WTC11 (cell line): ENCODE measurements around the gene THOC5. TPM values are rescaled to one million over a fixed set of nuclear protein-coding genes. Genes with fewer than 3 reads are reported as not detected.
A peak's percentile ranks its signal among the peaks of the same experiment; 100 is the strongest.
"Not testable (repeated sequence)": the region's sequence is repeated elsewhere in the genome, so short reads cannot be mapped to it uniquely, and the experiment has no call there.

Source experiments
- ATAC-seq: fragments of 200-7000 bp; cut with Tn5 transposase; 2 replicates; pipeline ENCODE4 v1.10.0; 2021; ENCODE audit warnings: mild to moderate bottlenecking, moderate library complexity
- CTCF ChIA-PET: fragments of 300-600 bp; sonication (Branson Sonifier 250); formaldehyde crosslinking; loops from one replicate; lab custom pipeline; 2021; ENCODE audit warnings: antibody characterized with exemption; lab: Charles Lee
- POLR2A ChIA-PET: fragments of 350-600 bp; sonication (Branson Sonifier 250); formaldehyde crosslinking; loops from one replicate; lab custom pipeline; 2021; ENCODE audit warnings: antibody characterized with exemption; lab: Charles Lee
- DNase-seq: peaks from one replicate; pipeline ENCODE4 v3.0.0; 2021; ENCODE audit warnings: low spot score
- H3K27ac Mint-ChIP-seq: 2 replicates; pipeline ENCODE4 v1.8.0; 2021; ENCODE audit warnings: mixed read lengths
- H3K27me3 Mint-ChIP-seq: 2 replicates; pipeline ENCODE4 v1.8.0; 2021; ENCODE audit warnings: low read depth, mild to moderate bottlenecking, moderate library complexity, mixed read lengths
- H3K36me3 Mint-ChIP-seq: 2 replicates; pipeline ENCODE4 v1.8.0; 2021; ENCODE audit warnings: mixed read lengths
- H3K4me1 Mint-ChIP-seq: 2 replicates; pipeline ENCODE4 v1.8.0; 2022; ENCODE audit warnings: mixed read lengths
- H3K4me3 Mint-ChIP-seq: 2 replicates; pipeline ENCODE4 v1.8.0; 2021; ENCODE audit warnings: mild to moderate bottlenecking, moderate library complexity, mixed read lengths
- H3K9me3 Mint-ChIP-seq: 2 replicates; pipeline ENCODE4 v1.8.0; 2021; ENCODE audit warnings: mixed read lengths
- ATF1 ChIP-seq: sonication (generic); formaldehyde crosslinking; IDR thresholded peaks from 2 replicates; pipeline ENCODE4 v1.8.1; 2023; ENCODE audit warnings: mild to moderate bottlenecking, moderate library complexity, missing genetic modification reagents
- CREB1 ChIP-seq: sonication (generic); formaldehyde crosslinking; IDR thresholded peaks from 2 replicates; pipeline ENCODE4 v1.8.0; 2023; ENCODE audit warnings: mild to moderate bottlenecking, missing genetic modification reagents
- FOXP1 ChIP-seq: sonication (generic); formaldehyde crosslinking; IDR thresholded peaks from 2 replicates; pipeline ENCODE4 v1.8.0; 2022; ENCODE audit warnings: missing genetic modification reagents, mild to moderate bottlenecking, moderate library complexity, borderline replicate concordance
- GTF2I ChIP-seq: fragments of 250-450 bp; sonication (Bioruptor Pico); conservative IDR thresholded peaks from 2 replicates; pipeline ENCODE4 v1.4.0; 2021; ENCODE audit warnings: mild to moderate bottlenecking
- KAT7 ChIP-seq: sonication (generic); formaldehyde crosslinking; IDR thresholded peaks from 2 replicates; pipeline ENCODE4 v1.8.1; 2023; ENCODE audit warnings: missing genetic modification reagents, mild to moderate bottlenecking, borderline replicate concordance
- NR3C1 ChIP-seq: sonication (generic); formaldehyde crosslinking; conservative IDR thresholded peaks from 2 replicates; pipeline ENCODE4 v1.8.1; 2023; ENCODE audit warnings: low read depth, mild to moderate bottlenecking, missing genetic modification reagents
- ZNF138 ChIP-seq: sonication (generic); formaldehyde crosslinking; conservative IDR thresholded peaks from 2 replicates; pipeline ENCODE4 v1.8.1; 2022; ENCODE audit warnings: mild to moderate bottlenecking, moderate library complexity, missing genetic modification reagents
- ZNF317 ChIP-seq: sonication (generic); formaldehyde crosslinking; IDR thresholded peaks from 2 replicates; pipeline ENCODE4 v1.8.1; 2023; ENCODE audit warnings: low read depth, mild to moderate bottlenecking, moderate library complexity, missing genetic modification reagents, borderline replicate concordance
- total RNA-seq: library from RNA; stranded (reverse); gene quantifications from 3 replicates; pipeline ENCODE4 v1.2.3, GENCODE V29; 2021
- TF ChIP-seq, protein P1 (sequence below): fragments of 250-450 bp; sonication (Bioruptor Pico); IDR thresholded peaks from 2 replicates; pipeline ENCODE4 v1.9.0; 2021; ENCODE audit warnings: mild to moderate bottlenecking
- TF ChIP-seq, protein P2 (sequence below): sonication (generic); formaldehyde crosslinking; IDR thresholded peaks from 2 replicates; pipeline ENCODE4 v1.8.0; 2023; ENCODE audit warnings: missing genetic modification reagents, mild to moderate bottlenecking, borderline replicate concordance
- TF ChIP-seq, protein P3 (sequence below): sonication (generic); formaldehyde crosslinking; IDR thresholded peaks from 2 replicates; pipeline ENCODE4 v1.8.0; 2023; ENCODE audit warnings: missing genetic modification reagents
- TF ChIP-seq, protein P4 (sequence below): sonication (generic); formaldehyde crosslinking; IDR thresholded peaks from 2 replicates; pipeline ENCODE4 v1.8.0; 2022; ENCODE audit warnings: mild to moderate bottlenecking, missing genetic modification reagents
- TF ChIP-seq, protein P5 (sequence below): sonication (generic); formaldehyde crosslinking; IDR thresholded peaks from 2 replicates; pipeline ENCODE4 v1.8.1; 2023; ENCODE audit warnings: mild to moderate bottlenecking, missing genetic modification reagents
- TF ChIP-seq, protein P6 (sequence below): sonication (generic); formaldehyde crosslinking; IDR thresholded peaks from 2 replicates; pipeline ENCODE4 v1.8.1; 2023; ENCODE audit warnings: mild to moderate bottlenecking, missing genetic modification reagents, moderate library complexity

The THOC5 gene
- total RNA-seq, 1 experiment from 2014 or later, result 51.2 TPM

DNA sequence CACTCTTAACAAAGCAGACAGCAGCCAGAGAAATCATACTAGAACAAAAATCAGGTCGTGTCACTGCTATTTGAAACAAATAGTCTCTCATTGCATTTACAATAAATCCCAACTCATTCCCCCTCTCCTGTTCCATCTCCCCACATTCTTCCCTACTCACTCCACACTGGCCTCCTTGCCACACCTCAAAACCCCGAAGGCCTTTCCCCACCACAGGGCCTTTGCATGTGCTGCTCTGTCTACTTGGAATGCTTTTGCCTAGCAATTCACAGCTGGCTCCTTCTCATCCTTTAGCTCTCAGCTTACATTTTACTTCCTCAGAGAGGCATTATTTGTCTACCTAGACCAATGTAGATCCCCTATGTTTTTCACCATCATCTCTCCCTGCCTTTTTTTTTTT is 6.3 kb upstream of the THOC5 start (continued):
- TF ChIP-seq GTF2I (CRISPR knock-in tag) (no peak), ZNF138 (no peak), FOXP1 (CRISPR knock-in tag) (no peak), ATF1 (no peak), KAT7 (CRISPR knock-in tag) (no peak), NR3C1 (no peak)
- TF ChIP-seq, protein P1, sequence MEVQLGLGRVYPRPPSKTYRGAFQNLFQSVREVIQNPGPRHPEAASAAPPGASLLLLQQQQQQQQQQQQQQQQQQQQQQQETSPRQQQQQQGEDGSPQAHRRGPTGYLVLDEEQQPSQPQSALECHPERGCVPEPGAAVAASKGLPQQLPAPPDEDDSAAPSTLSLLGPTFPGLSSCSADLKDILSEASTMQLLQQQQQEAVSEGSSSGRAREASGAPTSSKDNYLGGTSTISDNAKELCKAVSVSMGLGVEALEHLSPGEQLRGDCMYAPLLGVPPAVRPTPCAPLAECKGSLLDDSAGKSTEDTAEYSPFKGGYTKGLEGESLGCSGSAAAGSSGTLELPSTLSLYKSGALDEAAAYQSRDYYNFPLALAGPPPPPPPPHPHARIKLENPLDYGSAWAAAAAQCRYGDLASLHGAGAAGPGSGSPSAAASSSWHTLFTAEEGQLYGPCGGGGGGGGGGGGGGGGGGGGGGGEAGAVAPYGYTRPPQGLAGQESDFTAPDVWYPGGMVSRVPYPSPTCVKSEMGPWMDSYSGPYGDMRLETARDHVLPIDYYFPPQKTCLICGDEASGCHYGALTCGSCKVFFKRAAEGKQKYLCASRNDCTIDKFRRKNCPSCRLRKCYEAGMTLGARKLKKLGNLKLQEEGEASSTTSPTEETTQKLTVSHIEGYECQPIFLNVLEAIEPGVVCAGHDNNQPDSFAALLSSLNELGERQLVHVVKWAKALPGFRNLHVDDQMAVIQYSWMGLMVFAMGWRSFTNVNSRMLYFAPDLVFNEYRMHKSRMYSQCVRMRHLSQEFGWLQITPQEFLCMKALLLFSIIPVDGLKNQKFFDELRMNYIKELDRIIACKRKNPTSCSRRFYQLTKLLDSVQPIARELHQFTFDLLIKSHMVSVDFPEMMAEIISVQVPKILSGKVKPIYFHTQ (CRISPR knock-in tag), result no peak
- TF ChIP-seq, protein P2, sequence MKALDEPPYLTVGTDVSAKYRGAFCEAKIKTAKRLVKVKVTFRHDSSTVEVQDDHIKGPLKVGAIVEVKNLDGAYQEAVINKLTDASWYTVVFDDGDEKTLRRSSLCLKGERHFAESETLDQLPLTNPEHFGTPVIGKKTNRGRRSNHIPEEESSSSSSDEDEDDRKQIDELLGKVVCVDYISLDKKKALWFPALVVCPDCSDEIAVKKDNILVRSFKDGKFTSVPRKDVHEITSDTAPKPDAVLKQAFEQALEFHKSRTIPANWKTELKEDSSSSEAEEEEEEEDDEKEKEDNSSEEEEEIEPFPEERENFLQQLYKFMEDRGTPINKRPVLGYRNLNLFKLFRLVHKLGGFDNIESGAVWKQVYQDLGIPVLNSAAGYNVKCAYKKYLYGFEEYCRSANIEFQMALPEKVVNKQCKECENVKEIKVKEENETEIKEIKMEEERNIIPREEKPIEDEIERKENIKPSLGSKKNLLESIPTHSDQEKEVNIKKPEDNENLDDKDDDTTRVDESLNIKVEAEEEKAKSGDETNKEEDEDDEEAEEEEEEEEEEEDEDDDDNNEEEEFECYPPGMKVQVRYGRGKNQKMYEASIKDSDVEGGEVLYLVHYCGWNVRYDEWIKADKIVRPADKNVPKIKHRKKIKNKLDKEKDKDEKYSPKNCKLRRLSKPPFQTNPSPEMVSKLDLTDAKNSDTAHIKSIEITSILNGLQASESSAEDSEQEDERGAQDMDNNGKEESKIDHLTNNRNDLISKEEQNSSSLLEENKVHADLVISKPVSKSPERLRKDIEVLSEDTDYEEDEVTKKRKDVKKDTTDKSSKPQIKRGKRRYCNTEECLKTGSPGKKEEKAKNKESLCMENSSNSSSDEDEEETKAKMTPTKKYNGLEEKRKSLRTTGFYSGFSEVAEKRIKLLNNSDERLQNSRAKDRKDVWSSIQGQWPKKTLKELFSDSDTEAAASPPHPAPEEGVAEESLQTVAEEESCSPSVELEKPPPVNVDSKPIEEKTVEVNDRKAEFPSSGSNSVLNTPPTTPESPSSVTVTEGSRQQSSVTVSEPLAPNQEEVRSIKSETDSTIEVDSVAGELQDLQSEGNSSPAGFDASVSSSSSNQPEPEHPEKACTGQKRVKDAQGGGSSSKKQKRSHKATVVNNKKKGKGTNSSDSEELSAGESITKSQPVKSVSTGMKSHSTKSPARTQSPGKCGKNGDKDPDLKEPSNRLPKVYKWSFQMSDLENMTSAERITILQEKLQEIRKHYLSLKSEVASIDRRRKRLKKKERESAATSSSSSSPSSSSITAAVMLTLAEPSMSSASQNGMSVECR (CRISPR knock-in tag), result no peak

DNA sequence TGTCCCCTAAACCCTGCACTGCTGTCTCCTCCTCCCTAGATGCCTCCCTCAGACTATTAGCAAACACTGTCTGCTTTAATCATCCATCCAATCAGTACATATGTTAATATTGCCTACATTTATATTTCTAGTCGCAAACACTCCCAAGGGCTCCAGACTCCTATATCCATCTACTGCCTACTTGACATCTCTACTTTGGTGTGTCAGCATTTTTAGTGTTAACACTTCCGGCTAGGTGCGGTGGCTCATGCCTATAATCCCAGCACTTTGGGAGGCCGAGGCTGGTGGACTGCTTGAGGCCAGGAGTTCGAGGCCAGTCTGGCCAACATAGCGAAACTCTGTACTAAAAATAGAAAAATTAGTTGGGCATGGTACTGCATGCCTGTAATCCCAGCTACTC is 5.5 kb upstream of the THOC5 start:
- DNase-seq (no peak), ATAC-seq (no peak)
- Mint-ChIP-seq H3K4me1 (no peaks in the 10 kb centered on the region), H3K4me3 (no peak overlapping the region), H3K36me3 (peaks cover 65% of the 10 kb centered on the region), H3K9me3 (no peaks in the 10 kb centered on the region), H3K27me3 (no peaks in the 10 kb centered on the region), H3K27ac (no peak overlapping the region)
- CTCF ChIA-PET, result no interaction called here
- POLR2A ChIA-PET, result no interaction called here
- no peak for TF ChIP-seq CREB1 (CRISPR knock-in tag)

DNA sequence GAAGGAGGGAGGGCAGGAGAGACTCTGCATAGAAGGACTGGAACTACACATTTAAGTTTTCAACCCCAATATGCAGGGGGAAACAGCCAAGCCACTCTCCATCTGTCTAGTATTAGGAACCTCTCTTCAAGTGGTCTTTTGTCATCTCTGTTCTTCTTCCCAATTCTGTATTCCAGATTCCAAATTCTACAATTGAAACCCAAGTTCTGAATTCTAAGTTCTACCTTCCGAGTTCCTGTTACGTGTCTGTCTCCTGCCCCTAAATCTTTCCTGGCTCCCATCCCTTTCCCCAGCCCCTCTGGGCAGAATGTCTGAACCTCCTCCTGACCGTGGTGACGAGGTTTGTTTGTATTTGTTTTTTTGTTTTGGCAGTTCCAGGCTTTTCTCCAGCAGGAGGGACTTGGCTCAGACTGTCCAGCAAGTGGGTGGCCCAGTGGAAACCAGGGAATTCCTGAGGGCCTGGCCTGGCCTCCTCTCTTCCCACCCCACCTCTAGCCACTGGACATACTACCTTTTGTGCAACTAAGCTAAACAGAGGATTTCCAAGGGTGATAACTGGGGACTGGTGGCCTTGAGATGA is 1.6 kb upstream of the THOC5 start:
- DNase-seq, result no peak
- no peak overlapping the region for H3K27ac Mint-ChIP-seq
- H3K27me3 Mint-ChIP-seq, result no peaks in the 10 kb centered on the region; the same call in 1 of the 2 replicates
- CTCF ChIA-PET, result interaction anchor here (1.2 to 2.0 kb wide), 3 partner anchors 25 to 134 kb away, joined by 4 to 8 read pairs (median 5); no protein-coding TSS in a partner anchor
- peak overlapping the region; percentile 82; the same call in 1 of the 2 replicates for H3K4me3 Mint-ChIP-seq
- TF ChIP-seq NR3C1, result no peak
- TF ChIP-seq, protein P3, sequence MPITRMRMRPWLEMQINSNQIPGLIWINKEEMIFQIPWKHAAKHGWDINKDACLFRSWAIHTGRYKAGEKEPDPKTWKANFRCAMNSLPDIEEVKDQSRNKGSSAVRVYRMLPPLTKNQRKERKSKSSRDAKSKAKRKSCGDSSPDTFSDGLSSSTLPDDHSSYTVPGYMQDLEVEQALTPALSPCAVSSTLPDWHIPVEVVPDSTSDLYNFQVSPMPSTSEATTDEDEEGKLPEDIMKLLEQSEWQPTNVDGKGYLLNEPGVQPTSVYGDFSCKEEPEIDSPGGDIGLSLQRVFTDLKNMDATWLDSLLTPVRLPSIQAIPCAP (CRISPR knock-in tag), result no peak
- TF ChIP-seq ZNF317 (CRISPR knock-in tag), result no peak
- TF ChIP-seq, protein P4, sequence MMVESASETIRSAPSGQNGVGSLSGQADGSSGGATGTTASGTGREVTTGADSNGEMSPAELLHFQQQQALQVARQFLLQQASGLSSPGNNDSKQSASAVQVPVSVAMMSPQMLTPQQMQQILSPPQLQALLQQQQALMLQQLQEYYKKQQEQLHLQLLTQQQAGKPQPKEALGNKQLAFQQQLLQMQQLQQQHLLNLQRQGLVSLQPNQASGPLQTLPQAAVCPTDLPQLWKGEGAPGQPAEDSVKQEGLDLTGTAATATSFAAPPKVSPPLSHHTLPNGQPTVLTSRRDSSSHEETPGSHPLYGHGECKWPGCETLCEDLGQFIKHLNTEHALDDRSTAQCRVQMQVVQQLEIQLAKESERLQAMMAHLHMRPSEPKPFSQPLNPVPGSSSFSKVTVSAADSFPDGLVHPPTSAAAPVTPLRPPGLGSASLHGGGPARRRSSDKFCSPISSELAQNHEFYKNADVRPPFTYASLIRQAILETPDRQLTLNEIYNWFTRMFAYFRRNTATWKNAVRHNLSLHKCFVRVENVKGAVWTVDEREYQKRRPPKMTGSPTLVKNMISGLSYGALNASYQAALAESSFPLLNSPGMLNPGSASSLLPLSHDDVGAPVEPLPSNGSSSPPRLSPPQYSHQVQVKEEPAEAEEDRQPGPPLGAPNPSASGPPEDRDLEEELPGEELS, result no peak
- TF ChIP-seq, protein P5, sequence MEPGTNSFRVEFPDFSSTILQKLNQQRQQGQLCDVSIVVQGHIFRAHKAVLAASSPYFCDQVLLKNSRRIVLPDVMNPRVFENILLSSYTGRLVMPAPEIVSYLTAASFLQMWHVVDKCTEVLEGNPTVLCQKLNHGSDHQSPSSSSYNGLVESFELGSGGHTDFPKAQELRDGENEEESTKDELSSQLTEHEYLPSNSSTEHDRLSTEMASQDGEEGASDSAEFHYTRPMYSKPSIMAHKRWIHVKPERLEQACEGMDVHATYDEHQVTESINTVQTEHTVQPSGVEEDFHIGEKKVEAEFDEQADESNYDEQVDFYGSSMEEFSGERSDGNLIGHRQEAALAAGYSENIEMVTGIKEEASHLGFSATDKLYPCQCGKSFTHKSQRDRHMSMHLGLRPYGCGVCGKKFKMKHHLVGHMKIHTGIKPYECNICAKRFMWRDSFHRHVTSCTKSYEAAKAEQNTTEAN, result no peak
- TF ChIP-seq, protein P6, sequence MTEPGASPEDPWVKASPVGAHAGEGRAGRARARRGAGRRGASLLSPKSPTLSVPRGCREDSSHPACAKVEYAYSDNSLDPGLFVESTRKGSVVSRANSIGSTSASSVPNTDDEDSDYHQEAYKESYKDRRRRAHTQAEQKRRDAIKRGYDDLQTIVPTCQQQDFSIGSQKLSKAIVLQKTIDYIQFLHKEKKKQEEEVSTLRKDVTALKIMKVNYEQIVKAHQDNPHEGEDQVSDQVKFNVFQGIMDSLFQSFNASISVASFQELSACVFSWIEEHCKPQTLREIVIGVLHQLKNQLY, result no peak
- TF ChIP-seq, all 79 proteins: peak for 0
- no peak for ATAC-seq
- Mint-ChIP-seq H3K9me3 (0 out of 2 replicates have a peak, but pooled peaks cover 3% of the 10 kb centered on the region), H3K36me3 (peaks cover 50% of the 10 kb centered on the region), H3K4me1 (peaks cover 3% of the 10 kb centered on the region; the same call in 1 of the 2 replicates)
- POLR2A ChIA-PET, result no interaction called here

DNA sequence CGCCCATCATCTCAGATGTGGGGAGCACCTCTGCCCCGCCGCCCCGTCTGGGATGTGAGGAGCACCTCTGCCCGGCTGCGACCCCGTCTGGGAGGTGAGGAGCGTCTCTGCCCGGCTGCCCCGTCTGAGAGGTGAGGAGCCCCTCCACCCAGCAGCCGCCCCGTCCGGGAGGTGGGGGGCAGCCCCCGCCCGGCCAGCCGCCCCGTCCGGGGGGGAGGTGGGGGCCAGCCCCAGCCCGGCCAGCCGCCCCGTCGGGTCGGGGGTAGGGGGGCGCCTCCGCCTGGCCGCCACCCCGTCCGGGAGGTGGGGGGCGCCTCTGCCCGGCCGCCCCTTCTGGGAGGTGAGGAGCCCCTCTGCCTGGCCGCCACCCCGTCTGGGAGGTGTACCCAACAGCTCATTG is 1.2 kb downstream of the THOC5 start:
- CTCF ChIA-PET, DNase-seq, ATAC-seq, H3K9me3 Mint-ChIP-seq, H3K4me1 Mint-ChIP-seq, H3K27me3 Mint-ChIP-seq: not testable (repeated sequence)
- Mint-ChIP-seq H3K27ac (peak overlapping the region; percentile 74; the same call in 1 of the 2 replicates), H3K36me3 (peaks cover 52% of the 10 kb centered on the region), H3K4me3 (peak overlapping the region; percentile 82)
- POLR2A ChIA-PET, result interaction anchor here (0.6 kb wide), 1 partner anchor 9 kb away, joined by 9 read pairs; no protein-coding TSS in a partner anchor
